Fibroblast of villous mesenchyme (primary cell): ENCODE measurements around the gene GRAMD1B. TPM values are rescaled to one million over a fixed set of nuclear protein-coding genes. Genes with fewer than 3 reads are reported as not detected.

ENCODE experiments used
- DNase-seq: peaks from one replicate; pipeline ENCODE4 v3.0.0-alpha.2; 2010; ENCODE audit warnings: low read depth
- H3K4me3 ChIP-seq: 2 replicates; pipeline ENCODE4 v1.5.1; 2011; ENCODE audit warnings: low read depth, mild to moderate bottlenecking, low read length
- CTCF ChIP-seq: IDR thresholded peaks from 2 replicates; pipeline ENCODE4 v1.5.1; 2012; ENCODE audit warnings: low read depth, mild to moderate bottlenecking, low read length; ENCODE audit not compliant: insufficient read depth
- total RNA-seq: library from RNA; depleted of rRNA; stranded (reverse); fragments of >200 nt; gene quantifications from 2 replicates; pipeline ENCODE4 v1.2.3, GENCODE V29; 2012

The GRAMD1B gene
- total RNA-seq, 1 donor: 6.0 TPM

GRCh38 chr11:123527526-123527925, 97.5 kb downstream of the GRAMD1B start:
- TF ChIP-seq CTCF: no peak

GRCh38 chr11:123527947-123528346, 97.9 kb downstream of the GRAMD1B start:
- DNase-seq: no peak
- TF ChIP-seq CTCF: no peak
- H3K4me3 ChIP-seq: no peak overlapping the region

More at GRCh38 chr11:123527526-123527925, 97.5 kb downstream of the GRAMD1B start:
- no peak for DNase-seq
- no peak overlapping the region for H3K4me3 ChIP-seq

GRCh38 chr11:123531325-123531724, 101.3 kb downstream of the GRAMD1B start:
- H3K4me3 ChIP-seq: no peak overlapping the region
- DNase-seq: peak; percentile 11
- no peak for TF ChIP-seq CTCF

- no peak for DNase-seq
- TF ChIP-seq CTCF: no peak
- no peak overlapping the region for H3K4me3 ChIP-seq
These were observed 102.1 kb downstream of the GRAMD1B start for GRCh38 chr11:123532131-123532530.

- DNase-seq: no peak
- no peak for TF ChIP-seq CTCF
- H3K4me3 ChIP-seq: no peak overlapping the region
These were observed 105.3 kb downstream of the GRAMD1B start for GRCh38 chr11:123535401-123535800.

GRCh38 chr11:123536690-123537437, 106.8 kb downstream of the GRAMD1B start:
- peak; percentile 49 for DNase-seq
- no peak for TF ChIP-seq CTCF
- no peak overlapping the region for H3K4me3 ChIP-seq

GRCh38 chr11:123537726-123538125, 107.7 kb downstream of the GRAMD1B start:
- no peak for DNase-seq
- no peak overlapping the region for H3K4me3 ChIP-seq
- no peak for TF ChIP-seq CTCF
